NCI-H2227 (cell line): ENCODE results near the gene ERC1.

Experiments used
- DNase-seq: peaks from one replicate; lab custom pipeline; 2025; ENCODE audit not compliant: unreplicated experiment; lab: John Stamatoyannopoulos, UW

The ERC1 gene

DNA sequence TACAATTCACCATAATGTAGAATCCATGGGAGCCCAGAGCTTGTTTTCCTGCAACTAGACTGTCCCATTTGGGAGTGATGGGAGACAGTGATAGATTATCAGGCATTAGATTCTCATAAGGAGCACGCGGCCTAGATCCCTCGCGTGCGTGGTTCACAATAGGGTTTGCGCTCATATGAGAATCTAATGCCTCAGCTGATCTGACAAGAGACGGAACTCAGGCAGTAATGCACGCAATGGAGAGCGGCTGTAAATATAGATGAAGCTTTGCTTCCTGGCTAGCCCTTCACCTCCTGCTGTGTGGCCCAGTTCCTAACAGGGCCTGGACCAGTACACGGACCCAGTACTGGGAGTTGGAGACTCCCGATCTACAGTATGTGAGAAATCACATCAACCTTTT is 476.7 kb downstream of the ERC1 start:
- DNase-seq = no peak

DNA sequence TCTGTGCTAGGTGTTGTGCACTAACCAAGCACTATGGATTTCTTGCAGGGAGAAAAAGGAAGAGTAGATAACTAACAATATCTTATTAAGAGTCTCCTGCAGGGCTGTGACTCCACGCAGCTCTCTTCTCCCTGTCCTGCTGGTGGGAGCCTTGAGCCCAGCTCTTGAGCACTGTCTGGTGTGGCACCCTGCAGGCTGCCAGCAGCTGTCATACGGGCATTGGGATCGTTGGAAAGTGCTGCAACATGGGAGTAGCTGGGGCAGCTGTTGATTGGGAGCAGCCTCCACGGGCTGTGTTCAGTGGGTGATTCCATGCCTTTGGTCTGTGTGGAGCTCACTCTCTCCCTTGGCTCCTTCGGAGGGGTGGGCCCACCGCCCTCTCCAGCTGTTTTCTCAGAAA is 478.0 kb downstream of the ERC1 start:
- DNase-seq = no peak

DNA sequence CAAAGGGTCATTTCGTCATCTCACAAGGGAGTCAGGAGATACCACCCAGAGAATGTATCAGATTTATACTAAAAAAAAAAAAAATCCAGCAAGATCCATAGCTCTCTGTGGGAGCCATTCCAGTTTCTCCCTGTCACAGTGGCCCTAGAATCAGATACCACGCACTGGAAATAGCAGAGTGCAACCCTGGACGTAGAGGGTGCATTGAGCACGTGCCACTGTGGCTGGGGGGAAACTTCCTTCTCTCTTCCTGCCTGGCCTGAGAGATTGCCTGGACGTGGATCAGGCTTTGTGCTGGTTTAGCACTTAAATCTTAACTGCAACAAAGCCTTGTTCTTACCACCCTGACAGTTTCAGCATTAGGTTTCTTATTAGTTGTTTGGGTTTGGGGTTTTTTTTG is 479.0 kb downstream of the ERC1 start:
- no peak for DNase-seq

DNA sequence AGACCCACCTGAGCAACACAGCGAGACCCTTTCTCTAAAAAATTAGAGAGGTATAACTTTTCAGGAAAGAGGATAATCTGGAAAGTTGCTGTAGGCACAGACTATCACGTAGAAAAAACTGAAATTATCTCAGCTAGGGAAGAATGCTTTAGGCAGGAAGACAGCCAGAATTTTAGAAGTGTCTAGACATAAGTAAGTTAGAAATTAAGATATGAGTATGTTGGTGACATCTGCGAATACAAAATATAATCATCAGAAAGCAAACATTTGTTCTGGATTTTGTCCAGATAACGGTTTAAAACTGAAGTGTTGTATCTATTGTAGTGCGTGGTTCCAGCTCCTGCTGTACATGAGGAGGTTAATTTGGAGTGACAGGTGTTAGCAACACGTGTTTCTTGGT is 480.2 kb downstream of the ERC1 start:
- no peak for DNase-seq

DNA sequence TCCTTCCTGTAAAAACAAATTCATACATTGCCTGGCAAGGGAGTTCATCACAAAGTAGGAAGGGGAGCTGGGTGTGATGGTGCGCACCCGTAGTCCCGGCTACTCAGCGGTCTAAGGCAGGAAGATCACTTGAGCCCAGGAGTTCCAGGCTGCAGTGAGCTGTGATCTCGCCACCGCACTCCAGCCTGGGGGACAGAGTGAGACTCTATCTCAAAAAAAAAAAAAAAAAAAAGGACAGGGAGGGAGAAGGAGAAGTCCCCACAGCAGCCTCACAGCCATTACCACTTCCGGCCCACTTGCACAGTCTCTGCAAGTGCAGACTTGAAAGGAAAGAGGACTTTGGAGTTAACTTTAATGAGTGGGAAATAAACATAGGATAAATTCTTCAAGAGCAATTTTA is 482.4 kb downstream of the ERC1 start:
- DNase-seq = no peak

DNA sequence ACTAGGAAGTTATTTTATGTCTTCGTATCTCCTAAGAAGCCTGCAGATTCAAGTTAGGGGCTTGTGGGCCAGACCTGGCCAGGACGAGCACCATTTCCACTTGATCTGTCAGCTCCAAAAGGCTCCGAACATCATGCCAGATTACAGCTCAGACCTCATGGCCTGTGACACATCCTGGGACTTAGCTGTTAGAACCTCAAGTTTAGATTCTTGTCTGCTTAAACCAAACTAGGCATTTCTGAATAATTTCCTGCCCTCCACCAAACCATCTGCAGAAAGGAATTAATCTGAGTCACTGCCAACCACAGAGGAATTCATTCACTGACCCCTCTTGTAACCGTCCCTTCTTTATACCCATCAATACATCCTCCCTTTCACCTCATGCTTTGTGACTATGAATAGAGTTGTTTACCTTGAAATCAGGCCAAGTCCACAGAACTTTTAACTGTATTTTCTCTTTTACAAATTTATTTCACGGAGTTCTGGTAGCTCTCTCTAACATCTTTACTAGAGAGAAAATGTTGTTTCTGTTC is 483.1 kb downstream of the ERC1 start:
- DNase-seq = no peak

DNA sequence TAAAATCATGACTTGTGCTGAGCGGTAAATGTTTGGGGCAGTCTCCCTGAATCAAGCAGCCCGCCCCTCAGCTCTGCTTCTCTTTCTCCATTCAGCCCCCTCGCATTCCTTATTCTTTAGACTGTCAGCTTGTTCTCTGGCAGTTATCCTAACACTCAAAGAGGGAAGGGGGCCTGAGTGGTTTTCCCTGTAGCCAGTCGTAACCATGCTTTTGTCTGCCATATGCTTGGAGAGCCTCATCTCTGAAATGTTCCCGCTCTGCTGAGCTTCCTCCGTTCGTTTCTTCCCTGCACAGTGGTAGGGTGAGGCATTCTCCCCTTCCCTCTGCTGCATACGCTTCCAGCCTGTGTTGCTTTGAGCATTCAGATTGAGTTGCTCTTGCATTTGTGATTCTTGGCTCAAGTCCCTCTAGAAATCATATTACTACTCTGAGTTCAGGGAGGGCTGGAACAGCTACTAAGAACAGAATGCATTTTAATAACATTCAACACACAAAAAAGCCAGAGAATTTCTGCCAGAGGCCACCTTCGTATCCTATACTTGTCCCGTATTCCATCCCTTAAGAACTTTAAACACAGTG is 483.6 kb downstream of the ERC1 start:
- DNase-seq = no peak

DNA sequence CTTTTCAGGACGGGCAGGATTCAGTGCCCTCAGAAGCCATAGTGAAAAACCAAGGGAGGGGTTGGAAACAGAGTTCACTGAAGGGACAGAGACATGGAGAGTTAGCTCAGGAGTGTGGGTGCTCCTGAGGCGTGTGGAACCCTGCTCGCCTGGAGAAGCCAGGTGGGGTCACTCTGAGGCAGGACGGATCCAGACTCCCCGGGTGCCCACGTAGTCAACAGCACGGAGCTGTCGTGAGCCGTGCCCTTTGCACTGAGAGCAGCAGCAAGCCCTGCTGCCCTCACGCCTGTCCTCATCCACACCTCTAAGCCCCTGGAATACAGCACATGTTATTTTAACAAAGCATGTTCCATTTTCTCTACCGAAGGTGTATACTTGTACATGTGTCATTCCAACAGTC is 488.6 kb downstream of the ERC1 start:
- no peak for DNase-seq

DNA sequence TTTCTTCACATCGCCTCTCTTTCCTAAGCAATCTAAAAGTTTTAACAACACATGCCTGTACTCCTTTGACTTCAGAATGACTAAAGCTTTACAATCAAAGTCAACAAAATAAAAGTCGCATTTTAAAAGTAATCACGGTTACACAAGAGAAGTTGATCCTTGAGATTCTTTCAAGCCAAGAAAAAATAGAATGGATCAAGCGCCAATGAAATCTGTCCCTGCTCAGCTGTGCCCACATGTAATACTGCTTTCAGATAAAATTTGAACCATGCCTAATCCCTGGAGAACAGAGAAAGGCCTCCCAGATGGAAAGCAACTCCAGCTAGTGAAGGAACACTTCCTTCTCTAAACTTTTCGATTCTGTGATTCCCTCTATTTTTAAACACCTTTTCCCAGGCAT is 490.3 kb downstream of the ERC1 start:
- DNase-seq = no peak

DNA sequence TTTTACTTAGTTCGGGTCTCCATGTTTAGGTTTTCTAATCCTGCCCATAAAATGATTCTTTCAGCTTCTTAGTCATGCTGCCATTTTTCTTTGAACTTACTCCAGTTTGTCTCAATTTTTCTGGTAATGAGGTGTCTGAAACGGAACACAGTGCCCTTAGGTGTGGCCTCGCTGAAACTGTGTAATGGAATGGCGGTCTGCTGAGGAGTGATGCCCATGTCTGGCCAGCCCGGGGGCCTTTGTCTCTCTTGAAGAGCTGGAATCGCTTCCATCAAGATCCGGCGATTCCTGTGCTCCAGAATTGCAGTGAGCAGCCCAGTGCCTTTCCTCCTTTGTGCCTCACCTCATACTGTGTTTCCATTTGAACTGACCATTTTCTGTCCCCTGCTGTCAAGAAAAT is 490.9 kb downstream of the ERC1 start:
- no peak for DNase-seq

DNA sequence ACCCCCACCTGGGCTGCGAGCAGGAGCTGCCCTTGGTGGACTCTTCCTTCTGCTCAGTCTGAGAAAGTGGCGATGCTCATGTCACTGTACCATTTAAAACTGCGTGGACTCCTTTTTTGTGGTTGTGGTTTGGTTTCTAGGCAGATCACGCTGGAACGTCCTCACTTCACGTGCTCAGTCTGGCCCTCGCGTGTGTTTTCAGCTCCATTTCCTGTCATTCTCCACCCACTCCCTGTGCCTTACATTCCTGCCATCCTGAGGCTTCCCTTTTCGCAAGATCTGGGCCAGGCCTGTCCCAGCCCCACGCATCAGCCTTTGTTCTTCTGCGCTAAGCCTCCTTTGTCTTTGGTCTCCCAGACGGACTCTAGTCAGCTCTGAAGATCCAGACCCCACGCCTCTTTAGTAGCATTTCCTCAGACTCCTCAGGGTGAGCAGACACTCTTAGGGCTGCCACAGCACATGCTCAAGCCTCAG is 497.9 kb downstream of the ERC1 start:
- no peak for DNase-seq

DNA sequence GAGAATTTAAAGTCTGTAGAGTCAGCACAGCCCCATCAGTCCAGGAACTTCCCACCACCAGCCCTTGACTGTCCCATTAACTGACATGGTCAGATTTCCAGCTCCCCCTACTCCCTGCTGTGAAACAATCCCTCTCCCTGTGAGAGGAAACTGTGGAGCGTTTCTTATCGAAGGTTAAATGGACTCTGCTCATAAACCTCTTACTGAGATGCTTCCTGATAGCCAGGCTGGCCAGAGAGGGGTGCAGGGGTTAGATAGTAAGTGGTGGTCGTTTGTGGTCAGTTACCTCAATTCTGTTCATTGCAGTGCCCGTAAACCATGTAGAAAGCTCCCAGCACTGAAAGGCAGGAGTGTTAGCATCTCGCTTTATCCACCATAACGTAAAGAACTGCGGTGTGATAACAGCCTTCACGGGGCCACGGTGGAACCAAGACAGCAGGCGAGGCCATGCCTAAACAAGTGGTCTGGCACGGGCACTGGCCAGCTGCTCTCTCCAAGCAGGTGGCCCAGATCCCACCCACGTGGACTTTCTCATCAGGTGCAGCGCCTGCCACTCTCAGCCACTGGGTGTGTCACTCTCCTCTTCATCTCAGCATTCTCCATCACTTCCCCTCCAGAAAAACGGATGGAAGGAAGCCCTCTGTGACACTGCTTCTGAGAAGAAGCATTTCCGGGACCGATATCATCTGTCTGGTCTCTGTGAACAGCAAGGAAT is 501.1 kb downstream of the ERC1 start:
- DNase-seq = no peak

DNA sequence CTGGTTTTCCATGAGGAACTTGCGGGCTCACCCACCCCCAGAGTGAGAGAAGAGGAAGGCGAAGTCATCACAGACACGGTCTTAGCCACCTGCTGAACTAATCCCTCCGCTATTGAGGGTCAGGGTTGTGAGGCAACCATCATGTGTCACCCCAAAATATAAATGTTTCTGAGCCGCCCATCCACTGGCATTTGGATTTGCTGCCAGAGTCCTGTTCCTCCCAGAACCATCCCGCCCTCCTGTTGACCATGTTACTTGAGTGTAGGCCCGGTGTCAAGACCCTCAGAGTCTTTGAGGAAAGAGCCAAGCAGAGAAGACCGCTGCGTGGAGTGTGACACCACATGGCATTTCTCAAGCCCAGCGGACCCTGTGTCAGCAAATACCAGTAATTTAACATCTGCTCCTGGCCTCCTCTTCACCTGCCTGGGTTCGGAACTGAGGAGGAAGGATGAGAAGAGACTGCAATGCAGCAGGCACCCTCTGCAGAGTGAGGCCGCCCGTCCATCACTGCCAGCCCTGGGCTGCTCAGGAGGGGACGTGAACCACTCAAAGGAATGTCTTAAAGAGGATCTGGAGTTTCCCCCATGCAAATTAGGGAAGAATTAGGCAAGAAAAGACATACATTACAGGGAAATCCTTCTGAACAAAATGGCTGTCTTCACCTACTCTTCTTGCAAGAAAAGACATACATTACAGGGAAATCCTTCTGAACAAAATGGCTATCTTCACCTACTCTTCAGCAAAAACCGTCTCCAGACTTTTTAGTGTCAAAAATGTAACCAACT is 502.9 kb downstream of the ERC1 start:
- no peak for DNase-seq

DNA sequence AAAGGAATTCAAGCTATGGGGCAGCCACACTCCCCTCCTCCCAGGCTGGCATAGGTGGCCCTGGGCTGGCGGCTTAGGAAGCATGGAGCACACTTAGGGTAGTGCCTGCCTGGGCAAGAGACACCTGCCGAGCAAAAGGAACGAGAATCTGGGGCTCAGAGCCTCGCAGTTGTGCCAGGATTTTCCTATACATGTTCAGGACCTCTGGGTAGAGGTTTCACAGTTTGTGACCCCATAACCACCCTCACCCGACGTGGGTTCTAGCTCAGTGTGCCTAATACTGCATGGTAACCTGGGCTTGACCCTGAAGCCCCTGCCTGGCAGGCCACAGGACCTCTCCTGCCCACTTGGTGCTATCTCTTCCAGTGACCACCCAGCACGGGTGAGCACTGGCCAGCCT is 503.8 kb downstream of the ERC1 start:
- DNase-seq = no peak

DNA sequence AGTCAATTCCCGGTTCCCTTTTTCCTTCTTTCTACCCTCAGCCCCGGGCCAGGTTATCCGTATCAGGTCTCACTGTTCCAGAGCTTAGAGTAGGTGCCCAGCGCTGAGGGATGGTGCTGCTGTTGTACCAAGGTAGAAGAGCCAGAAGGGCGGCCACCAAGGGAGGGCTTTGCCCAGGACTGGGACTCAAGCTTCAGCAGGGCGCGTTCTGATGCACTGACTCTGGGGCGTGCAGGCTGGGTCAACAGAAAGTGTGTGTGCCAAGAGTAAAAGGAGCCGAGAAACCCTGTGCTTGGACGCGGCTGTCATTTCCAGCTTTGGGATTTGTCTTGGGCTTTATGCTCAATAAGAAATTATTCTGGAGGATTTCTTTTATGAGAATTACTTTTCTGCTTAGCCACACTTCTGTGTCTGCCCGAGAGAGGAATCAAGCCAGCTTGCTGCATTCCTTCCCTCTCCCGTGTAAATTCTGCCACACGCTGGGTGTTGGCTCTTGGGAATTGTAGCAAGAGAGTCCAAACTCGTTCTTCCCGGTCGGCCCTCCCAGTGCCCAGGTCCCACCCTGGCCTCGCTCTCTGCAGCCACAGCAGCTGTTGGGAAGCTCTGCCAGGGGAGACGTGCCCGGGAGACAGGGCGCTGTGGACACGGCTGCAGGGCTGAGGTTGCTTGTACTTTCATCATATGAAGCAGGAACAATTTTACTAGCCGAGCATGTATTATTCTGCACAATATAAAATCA is 505.3 kb downstream of the ERC1 start:
- no peak for DNase-seq

DNA sequence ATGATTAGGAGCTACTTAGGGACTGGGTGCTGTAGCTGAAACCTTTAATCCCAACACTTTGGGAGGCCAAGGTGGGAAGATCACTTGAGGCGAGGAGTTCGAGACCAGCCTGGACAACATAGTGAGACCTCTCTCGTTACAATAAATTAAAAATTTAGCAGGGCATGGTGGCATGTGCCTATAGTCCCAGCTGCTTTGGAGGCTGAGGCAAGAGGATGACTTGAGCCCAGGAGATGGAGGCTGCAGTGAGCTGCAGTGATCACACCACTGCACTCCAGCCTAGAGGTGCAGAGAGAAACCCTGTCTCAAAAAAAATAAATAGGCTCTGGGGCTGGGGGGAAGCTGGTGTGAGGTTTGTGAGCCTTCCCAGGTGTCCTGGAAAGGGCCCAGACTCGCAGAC is 506.1 kb downstream of the ERC1 start:
- no peak for DNase-seq

DNA sequence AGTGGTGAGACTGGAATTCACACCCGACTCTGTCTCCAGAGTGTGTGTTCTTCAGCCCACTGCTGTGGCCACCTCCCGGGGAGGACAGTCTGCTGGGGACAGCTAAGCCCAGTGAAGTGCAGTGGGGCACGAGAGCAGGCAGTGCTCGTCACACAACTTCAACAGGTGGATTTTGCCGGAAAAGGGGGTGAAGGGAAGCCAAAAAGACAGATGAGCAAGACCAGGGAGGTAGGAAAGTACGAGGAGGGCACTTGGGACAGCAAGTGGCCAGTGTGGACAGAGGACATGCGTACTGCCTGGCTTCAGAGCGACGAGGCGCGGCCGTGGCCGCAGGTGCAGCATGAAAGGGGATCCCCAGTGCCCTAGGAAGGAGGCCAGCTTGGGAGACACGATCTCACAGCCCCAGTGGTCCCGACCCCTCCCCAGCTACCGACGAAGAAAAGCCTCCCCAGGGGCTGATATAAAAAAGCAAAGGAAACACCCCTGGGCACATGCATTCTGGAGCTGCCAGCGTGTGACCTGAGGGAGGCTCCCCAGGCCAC is 507.2 kb downstream of the ERC1 start:
- DNase-seq = no peak

DNA sequence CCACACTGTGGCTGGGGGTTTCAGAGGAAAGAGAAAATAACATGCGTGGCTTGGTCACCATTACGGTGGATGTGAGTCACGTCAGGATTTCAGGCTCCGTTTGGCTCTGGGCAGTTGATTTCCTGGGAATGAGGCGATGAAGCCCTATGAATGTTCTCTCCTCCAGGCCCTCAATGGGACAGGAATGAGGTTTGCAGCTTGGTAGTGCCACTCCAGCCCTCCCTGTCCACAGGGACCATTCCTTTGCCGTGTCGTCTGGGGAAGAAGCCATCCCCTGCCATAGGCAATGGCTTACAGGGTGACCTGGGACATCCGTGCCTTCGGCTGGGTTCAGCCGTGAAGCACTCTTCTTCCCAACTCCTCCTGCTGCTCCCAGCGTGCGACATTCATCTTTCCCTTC is 508.3 kb downstream of the ERC1 start:
- DNase-seq = no peak

DNA sequence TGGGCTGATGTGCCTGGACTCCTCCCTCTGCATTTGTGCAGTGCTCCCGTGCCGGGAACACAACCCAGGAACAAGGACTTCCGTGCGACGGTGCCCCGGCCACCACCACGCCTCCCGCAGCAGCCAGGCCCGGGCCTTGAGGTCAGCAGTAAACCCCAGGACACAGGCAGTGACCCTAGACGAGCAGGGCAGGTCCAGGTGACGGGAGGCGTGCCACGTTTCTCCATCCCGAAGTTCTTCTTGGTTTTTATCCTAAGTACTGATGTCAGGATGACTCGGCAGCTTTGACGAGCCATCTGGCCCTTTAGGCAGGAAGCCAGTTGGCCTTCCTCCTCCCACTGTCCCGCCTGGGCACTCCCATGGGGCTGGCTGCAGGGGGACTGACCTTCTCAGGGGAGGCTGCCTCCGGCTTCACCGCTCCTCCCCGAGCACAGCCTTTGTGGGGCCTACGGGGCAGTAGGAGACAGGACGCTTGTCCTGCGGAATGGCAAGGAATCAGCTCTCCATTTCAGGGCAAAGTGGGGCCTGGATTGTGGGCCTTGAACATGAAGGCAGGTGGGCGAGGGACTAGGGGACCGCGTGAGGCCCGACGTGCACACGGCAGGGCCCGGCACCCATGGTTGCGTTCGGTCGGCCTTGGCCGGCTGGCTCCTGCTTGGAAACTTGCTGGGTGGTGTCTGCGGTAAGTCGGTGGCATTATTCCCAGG is 509.2 kb downstream of the ERC1 start:
- DNase-seq = no peak

DNA sequence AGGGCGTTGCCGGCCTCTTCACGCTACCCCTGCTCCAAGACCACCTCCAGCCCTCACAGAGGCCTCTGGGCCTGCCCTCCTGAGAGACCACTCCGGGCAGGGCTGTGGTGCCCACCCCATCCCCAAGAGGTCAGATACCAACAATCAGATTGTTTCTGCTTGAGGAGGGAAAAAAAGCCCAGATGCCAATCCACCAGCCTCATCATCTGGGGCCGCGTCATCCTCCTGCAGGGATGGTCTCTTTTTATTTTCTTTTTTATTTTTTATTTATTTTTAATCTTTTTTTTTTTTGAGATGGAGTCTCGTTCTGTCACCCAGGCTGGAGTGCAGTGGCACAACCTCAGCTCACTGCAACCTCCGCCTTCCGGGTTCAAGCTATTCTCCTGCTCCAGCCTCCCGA is 510.0 kb downstream of the ERC1 start:
- no peak for DNase-seq
